Esophagus squamous epithelium (tissue), 4 donors: ENCODE results near the gene EBP.

Source experiments
- CTCF ChIP-seq, 6 experiments: fragments of 450-650 bp in 4 of 6; fragments of 200-600 bp in 2 of 6; sonication (generic) in 2 of 6; IDR thresholded peaks; one replicate each; pipeline ENCODE4 v1.5.1; 2016 to 2019; ENCODE audit warnings: antibody characterized with exemption in 6 of 6, mild to moderate bottlenecking in 4 of 6, moderate library complexity in 4 of 6
- POLR2A ChIP-seq, 4 donors: fragments of 450-650 bp; IDR thresholded peaks; one replicate each; pipeline ENCODE4 v1.6.1; 2017; ENCODE audit warnings: antibody characterized with exemption in 4 of 4, mild to moderate bottlenecking in 4 of 4, moderate library complexity in 3 of 4

DNA sequence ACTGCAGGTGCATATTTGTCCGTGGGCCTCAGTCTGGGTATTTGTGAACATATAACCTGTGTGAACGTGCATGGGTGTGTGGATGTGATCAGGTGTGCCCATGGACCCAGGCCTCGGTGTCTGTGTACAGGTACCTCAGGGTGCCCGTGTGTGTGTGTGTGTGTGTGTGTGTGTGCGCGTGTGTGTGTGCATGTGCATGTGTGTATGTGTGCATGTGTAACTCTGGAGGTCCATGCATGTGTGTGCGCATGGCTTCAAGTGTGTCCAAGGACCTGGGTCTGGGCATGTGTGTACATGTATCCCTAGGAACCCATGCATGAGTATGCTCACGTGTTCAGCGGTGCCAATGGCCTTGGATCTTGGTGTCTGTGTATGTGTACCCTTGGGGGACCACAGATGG lies 29.8 kb upstream of the EBP start:
- no peak for TF ChIP-seq CTCF (IDR thresholded peaks at IDR 0.05)
- TF ChIP-seq POLR2A (IDR thresholded peaks at IDR 0.05): no peak
